Keratinocyte (primary cell): ENCODE results near the gene ACTR3. TPM values are rescaled to one million over a fixed set of nuclear protein-coding genes. Genes with fewer than 3 reads are reported as not detected.

Experiments used
- DNase-seq: peaks from one replicate; pipeline ENCODE4 v3.0.0-alpha.2; 2011; ENCODE audit warnings: low read depth, missing footprints, low spot score
- FAIRE-seq: peaks from 2 replicates; lab custom pipeline; 2011; peaks lifted over from hg19 to GRCh38; lab: Jason Lieb, UNC
- H2AFZ ChIP-seq: 2 replicates; pipeline ENCODE4 v1.6.0; 2012; ENCODE audit warnings: low read length, control low read depth, inconsistent platforms; ENCODE audit not compliant: control insufficient read depth
- H3K27ac ChIP-seq: 2 replicates; pipeline ENCODE4 v1.5.1; 2011; ENCODE audit warnings: low read length; ENCODE audit not compliant: control insufficient read depth, insufficient read depth
- H3K27me3 ChIP-seq: 3 replicates; pipeline ENCODE4 v1.6.0; 2011; ENCODE audit warnings: low read length; ENCODE audit not compliant: control insufficient read depth, insufficient read depth; ENCODE audit errors: extremely low read depth
- H3K36me3 ChIP-seq, 2 experiments: 2 replicates in 1 of 2; 3 replicates in 1 of 2; pipeline ENCODE4 v1.5.1; 2011; ENCODE audit warnings: low read length in 2 of 2, mild to moderate bottlenecking in 1 of 2; ENCODE audit not compliant: control insufficient read depth in 2 of 2, insufficient read depth in 2 of 2; ENCODE audit errors: extremely low read depth in 1 of 2
- H3K4me1 ChIP-seq: 3 replicates; pipeline ENCODE4 v1.5.1; 2011; ENCODE audit warnings: low read length; ENCODE audit not compliant: control insufficient read depth, insufficient read depth; ENCODE audit errors: extremely low read depth
- H3K4me2 ChIP-seq: 3 replicates; pipeline ENCODE4 v1.6.0; 2011; ENCODE audit warnings: low read depth, low read length; ENCODE audit not compliant: control insufficient read depth, insufficient read depth; ENCODE audit errors: extremely low read depth
- H3K4me3 ChIP-seq, 3 experiments: fragments of 200-600 bp in 1 of 3; sonication (generic) in 1 of 3; 2 replicates in 2 of 3; 3 replicates in 1 of 3; pipeline ENCODE4 v1.5.1; 2011 to 2016; ENCODE audit warnings: low read length in 3 of 3, mild to moderate bottlenecking in 3 of 3, control low read depth in 2 of 3, inconsistent platforms in 1 of 3, low read depth in 1 of 3, mixed read lengths in 1 of 3, mixed run types in 1 of 3, moderate library complexity in 1 of 3; ENCODE audit not compliant: control insufficient read depth in 2 of 3, insufficient read depth in 2 of 3; ENCODE audit errors: extremely low read depth in 1 of 3
- H3K79me2 ChIP-seq: 2 replicates; pipeline ENCODE4 v1.6.0; 2012; ENCODE audit warnings: low read length; ENCODE audit not compliant: control insufficient read depth, insufficient read depth
- H3K9ac ChIP-seq: 3 replicates; pipeline ENCODE4 v1.6.0; 2011; ENCODE audit warnings: low read length; ENCODE audit not compliant: control insufficient read depth, insufficient read depth; ENCODE audit errors: extremely low read depth
- H3K9me1 ChIP-seq: 3 replicates; pipeline ENCODE4 v1.6.0; 2011; ENCODE audit warnings: low read length; ENCODE audit not compliant: control insufficient read depth, insufficient read depth; ENCODE audit errors: extremely low read depth
- H3K9me3 ChIP-seq: 2 replicates; pipeline ENCODE4 v1.5.1; 2012; ENCODE audit warnings: low read depth, low read length; ENCODE audit not compliant: control insufficient read depth
- H4K20me1 ChIP-seq: 3 replicates; pipeline ENCODE4 v1.6.0; 2011; ENCODE audit warnings: low read length; ENCODE audit not compliant: control insufficient read depth, insufficient read depth; ENCODE audit errors: extremely low read depth
- CTCF ChIP-seq, 3 experiments: IDR thresholded peaks in 1 of 3; conservative IDR thresholded peaks in 1 of 3; optimal IDR thresholded peaks in 1 of 3; 2 replicates in 2 of 3; 3 replicates in 1 of 3; pipeline versions ENCODE3 to v1.5.1; 2011; ENCODE audit warnings: low read length in 3 of 3, mild to moderate bottlenecking in 3 of 3, moderate library complexity in 2 of 3, control low read depth in 1 of 3, inconsistent platforms in 1 of 3; ENCODE audit not compliant: insufficient read depth in 2 of 3; ENCODE audit errors: extremely low read depth in 1 of 3
- EZH2 ChIP-seq: IDR thresholded peaks from one replicate; pipeline ENCODE4 v1.6.1; 2012; ENCODE audit warnings: inconsistent platforms, mild to moderate bottlenecking, low read length, moderate library complexity
- dilution Hi-C: fragments of 300-500 bp; cut with MboI; formaldehyde crosslinking; loops from one replicate; pipeline ENCODE4 v1.7.0; 2020; ENCODE audit warnings: low sequenced_read_pairs; ENCODE audit not compliant: extremely low pct_ligation_motif_present
- polyA plus RNA-seq, 5 experiments: library from polyadenylated mRNA; depleted of rRNA in 3 of 5; stranded (reverse) in 3 of 5; stranded (forward) in 1 of 5; unstranded in 1 of 5; fragments of >200 nt; gene quantifications; 1 replicate in 1 of 5; 2 replicates in 3 of 5; 3 replicates in 1 of 5; pipeline versions ENCODE4 v1.2.1 to v1.2.3, GENCODE V29; 2011 to 2012; ENCODE audit warnings: missing spikeins in 2 of 5, low read depth in 1 of 5, low replicate concordance in 1 of 5
- small RNA-seq, 3 experiments: library from RNA; depleted of rRNA; stranded (forward); fragments of <200 nt; gene quantifications; one replicate each; pipeline ENCODE3, GENCODE V24; 2012; ENCODE audit warnings: low read depth in 3 of 3, low replicate concordance in 1 of 3; ENCODE audit not compliant: insufficient read length in 3 of 3

The ACTR3 gene
- polyA plus RNA-seq, 1 donor (not counting 4 experiments of a cell fraction or from before 2014, with no cell fraction given): 340 TPM

DNA sequence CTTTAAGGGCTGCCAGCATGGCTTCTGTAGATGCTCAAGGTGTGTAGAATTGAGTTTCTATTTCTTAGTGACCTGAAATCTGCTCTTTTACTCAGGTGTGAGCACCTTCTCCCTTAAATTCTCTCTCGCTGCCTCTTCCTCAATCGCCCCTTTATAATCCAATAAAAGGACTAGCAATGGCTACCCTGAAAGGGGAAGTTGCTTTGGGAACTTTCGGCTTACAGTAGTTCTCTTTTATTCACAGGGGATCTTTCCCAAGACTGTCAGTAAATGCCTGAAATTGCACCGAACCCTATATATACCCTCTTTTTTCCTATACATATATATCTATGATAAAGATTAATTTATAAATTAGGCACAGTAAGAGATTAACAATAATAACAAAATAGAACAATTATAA lies 121.8 kb downstream of the ACTR3 start:
- TF ChIP-seq CTCF (optimal IDR thresholded peaks at IDR 0.05 in 1 of 3, IDR thresholded peaks at IDR 0.05 in 1 of 3, conservative IDR thresholded peaks at IDR 0.05 in 1 of 3; ENCODE audit: extremely low read depth in 1 of 3, insufficient read depth in 2 of 3, low read length in 3 of 3) (no peak), EZH2 (no peak)
- no peaks in the 10 kb centered on the region for H3K9me1 ChIP-seq
- no peak overlapping the region for H3K9ac ChIP-seq
- no peaks in the 10 kb centered on the region for H3K9me3 ChIP-seq
- no peak overlapping the region for H3K4me3 ChIP-seq
- H4K20me1 ChIP-seq: no peaks in the 10 kb centered on the region
- no peak for FAIRE-seq
- no peak overlapping the region for H2AFZ ChIP-seq
- no peaks in the 10 kb centered on the region for H3K4me1 ChIP-seq
- no peak for DNase-seq
- no peak overlapping the region for H3K4me2 ChIP-seq
- H3K36me3 ChIP-seq: no peaks in the 10 kb centered on the region
- H3K27me3 ChIP-seq: no peaks in the 10 kb centered on the region
- H3K27ac ChIP-seq: no peak overlapping the region
- no peaks in the 10 kb centered on the region for H3K79me2 ChIP-seq
- dilution Hi-C loops: no loop called here

Small RNAs within 50 kb of the gene (small RNA-seq; reads per million reads assigned to genes)
- 0 reads per million in 3 experiments for gene RF00012

Other genes starting within 250 kb of the ACTR3 start
- gene SLC35F5, start 133.4 kb upstream of the ACTR3 start, polyA plus RNA-seq: 40.6 to 86.5 TPM (median 72.4 TPM) in 3 replicates